HCT116 (cell line): ENCODE results near the gene TSPAN33. TPM values are rescaled to one million over a fixed set of nuclear protein-coding genes. Genes with fewer than 3 reads are reported as not detected.

Experiments used
- ATAC-seq: fragments of 200-7000 bp; cut with Tn5 transposase; 2 replicates; pipeline ENCODE4 v1.9.1; 2020; ENCODE audit warnings: mild to moderate bottlenecking, moderate library complexity
- BruUV-seq: library from RNA; stranded (reverse); fragments of 400-500 nt; replicated peaks from 2 replicates; lab custom pipeline; 2021; lab: Mats Ljungman, UMichigan
- CTCF ChIA-PET: fragments of 300-600 bp; sonication (Branson Sonifier 250); formaldehyde crosslinking; loops from one replicate; lab custom pipeline; 2021; ENCODE audit warnings: antibody characterized with exemption; lab: Charles Lee
- POLR2A ChIA-PET: fragments of 300-600, 350-600 bp; sonication (Branson Sonifier 250); formaldehyde crosslinking; loops from one replicate; lab custom pipeline; 2021; ENCODE audit warnings: antibody characterized with exemption; lab: Charles Lee
- RAD21 ChIA-PET, 2 experiments: fragments of 300-600 bp; sonication (Branson Sonifier 250); formaldehyde crosslinking; loops; one replicate each; lab custom pipeline; 2023; ENCODE audit warnings: low total read pairs in 2 of 2; ENCODE audit not compliant: uncharacterized antibody in 2 of 2, unreplicated experiment in 2 of 2, low non-redundant PET in 1 of 2; lab: Charles Lee
- DNase-seq: peaks from one replicate; pipeline ENCODE4 v3.0.0-alpha.2; 2010; ENCODE audit warnings: low read depth, low spot score
- H2AFZ ChIP-seq: fragments of 200-600 bp; shearing (Covaris generic), sonication (generic); 2 replicates; pipeline ENCODE4 v1.6.1; 2017; ENCODE audit warnings: low read depth, mixed run types, mixed read lengths, antibody characterized with exemption, low read length; ENCODE audit not compliant: poor library complexity, severe bottlenecking
- H3K27ac ChIP-seq: 2 replicates; pipeline ENCODE4 v1.5.1; 2012; ENCODE audit warnings: low read depth, low read length
- H3K27me3 ChIP-seq: fragments of 200-600 bp; sonication (generic); 2 replicates; pipeline ENCODE4 v1.6.1; 2016; ENCODE audit warnings: mixed run types, low read length, mixed read lengths; ENCODE audit not compliant: insufficient read depth
- H3K36me3 ChIP-seq, 2 experiments: fragments of 200-500 bp in 1 of 2; fragments of 200-600 bp in 1 of 2; sonication (Bioruptor generic) in 1 of 2; sonication (generic) in 1 of 2; 2 replicates each; pipeline versions ENCODE4 v1.5.1 to v1.6.1; 2014 to 2016; ENCODE audit warnings: low read length in 2 of 2, inconsistent platforms in 1 of 2, mixed read lengths in 1 of 2, mixed run types in 1 of 2; ENCODE audit not compliant: insufficient read depth in 2 of 2, control insufficient read depth in 1 of 2
- H3K4me1 ChIP-seq, 2 experiments: fragments of 200-600 bp in 1 of 2; sonication (generic) in 1 of 2; 2 replicates each; pipeline versions ENCODE4 v1.5.1 to v1.6.1; 2012 to 2017; ENCODE audit warnings: low read length in 2 of 2, inconsistent platforms in 1 of 2, mild to moderate bottlenecking in 1 of 2, mixed read lengths in 1 of 2, mixed run types in 1 of 2, moderate library complexity in 1 of 2; ENCODE audit not compliant: insufficient read depth in 2 of 2, control insufficient read depth in 1 of 2
- H3K4me2 ChIP-seq: fragments of 200-600 bp; sonication (generic); 2 replicates; pipeline ENCODE4 v1.6.1; 2017; ENCODE audit warnings: mixed run types, low read length, mixed read lengths
- H3K4me3 ChIP-seq, 2 experiments: fragments of 200-600 bp in 1 of 2; sonication (generic) in 1 of 2; replicated peaks in 1 of 2; 2 replicates each; pipeline ENCODE4 v1.5.1; 2011 to 2016; ENCODE audit warnings: low read length in 2 of 2, control low read depth in 1 of 2, low read depth in 1 of 2, mild to moderate bottlenecking in 1 of 2, mixed read lengths in 1 of 2, mixed run types in 1 of 2
- H3K79me2 ChIP-seq: fragments of 200-600 bp; sonication (generic); 2 replicates; pipeline ENCODE4 v1.6.1; 2017; ENCODE audit warnings: mild to moderate bottlenecking, mixed run types, low read length, moderate library complexity, mixed read lengths; ENCODE audit not compliant: insufficient read depth
- H3K9ac ChIP-seq: fragments of 200-600 bp; sonication (generic); 2 replicates; pipeline ENCODE4 v1.6.1; 2016; ENCODE audit warnings: low read length, mixed read lengths
- H3K9me2 ChIP-seq: fragments of 200-600 bp; sonication (generic), shearing (Covaris generic); 2 replicates; pipeline ENCODE4 v1.6.1; 2017; ENCODE audit warnings: mixed run types, mild to moderate bottlenecking, moderate library complexity; ENCODE audit not compliant: insufficient read depth
- H3K9me3 ChIP-seq, 2 experiments: fragments of 200-500 bp in 1 of 2; fragments of 200-600 bp in 1 of 2; sonication (Bioruptor generic) in 1 of 2; sonication (generic) in 1 of 2; 2 replicates each; pipeline ENCODE4 v1.6.1; 2014 to 2017; ENCODE audit warnings: low read length in 2 of 2, mixed read lengths in 2 of 2, inconsistent platforms in 1 of 2, low read depth in 1 of 2, mild to moderate bottlenecking in 1 of 2, mixed run types in 1 of 2, moderate library complexity in 1 of 2; ENCODE audit not compliant: control insufficient read depth in 1 of 2, insufficient read depth in 1 of 2
- H4K20me1 ChIP-seq: fragments of 200-600 bp; sonication (generic), shearing (Covaris generic); 2 replicates; pipeline ENCODE4 v1.6.1; 2017; ENCODE audit warnings: mixed run types, mild to moderate bottlenecking, moderate library complexity; ENCODE audit not compliant: insufficient read depth
- ATF3 ChIP-seq: IDR thresholded peaks from 2 replicates; pipeline ENCODE4 v1.6.1; 2012
- CBX3 ChIP-seq: IDR thresholded peaks from 2 replicates; pipeline ENCODE4 v1.6.1; 2012; ENCODE audit warnings: low read depth
- EGR1 ChIP-seq: IDR thresholded peaks from 2 replicates; pipeline ENCODE4 v1.6.1; 2012; ENCODE audit warnings: low read depth
- ELF1 ChIP-seq: IDR thresholded peaks from 2 replicates; pipeline ENCODE4 v1.6.1; 2012; ENCODE audit warnings: low read depth, borderline replicate concordance
- EZH2 ChIP-seq: fragments of 200-600 bp; sonication (generic); IDR thresholded peaks from 2 replicates; pipeline ENCODE4 v1.6.1; 2017; ENCODE audit warnings: antibody characterized with exemption, mixed run types
- FOSL1 ChIP-seq: IDR thresholded peaks from 2 replicates; pipeline ENCODE4 v1.6.1; 2012; ENCODE audit warnings: low read depth
- JUND ChIP-seq: IDR thresholded peaks from 2 replicates; pipeline ENCODE4 v1.6.1; 2012
- POLR2A ChIP-seq: IDR thresholded peaks from 2 replicates; pipeline ENCODE4 v1.7.0; 2011; ENCODE audit warnings: borderline replicate concordance; ENCODE audit not compliant: insufficient read depth, insufficient read length; ENCODE audit errors: extremely low read depth
- POLR2AphosphoS5 ChIP-seq: IDR thresholded peaks from 2 replicates; pipeline ENCODE4 v1.6.1; 2011; ENCODE audit warnings: mild to moderate bottlenecking, low read depth, low read length, moderate library complexity
- RAD21 ChIP-seq: IDR thresholded peaks from 2 replicates; pipeline ENCODE4 v1.6.1; 2012; ENCODE audit warnings: low read depth, mild to moderate bottlenecking
- REST ChIP-seq: IDR thresholded peaks from 2 replicates; pipeline ENCODE4 v1.6.1; 2012; ENCODE audit warnings: low read depth
- SIN3A ChIP-seq: IDR thresholded peaks from 2 replicates; pipeline ENCODE4 v1.6.1; 2012; ENCODE audit warnings: low read depth
- SRF ChIP-seq: IDR thresholded peaks from 2 replicates; pipeline ENCODE4 v1.6.1; 2012; ENCODE audit warnings: low read depth
- TCF7L2 ChIP-seq: IDR thresholded peaks from 2 replicates; pipeline ENCODE4 v1.7.0; 2011; ENCODE audit warnings: borderline replicate concordance, inconsistent platforms; ENCODE audit not compliant: insufficient read depth, insufficient read length; ENCODE audit errors: extremely low read depth
- ZFX ChIP-seq: fragments of 450-650 bp; IDR thresholded peaks from 2 replicates; pipeline ENCODE4 v1.6.1; 2017
- ZNF274 ChIP-seq: fragments of 200-500 bp; sonication (Bioruptor generic); IDR thresholded peaks from 2 replicates; pipeline ENCODE4 v1.6.1; 2014; ENCODE audit warnings: mild to moderate bottlenecking, low read depth, low read length, inconsistent platforms
- intact Hi-C: fragments of 100-400 bp; cut with micrococcal nuclease; formaldehyde crosslinking; loops from 2 replicates; pipeline ENCODE4 v1.10.0; 2022
- total RNA-seq: library from RNA; stranded (reverse); gene quantifications from one replicate; pipeline ENCODE4 v1.2.1, GENCODE V29; 2021; ENCODE audit not compliant: unreplicated experiment
- TF ChIP-seq, protein P1 (sequence below): IDR thresholded peaks from 2 replicates; pipeline ENCODE4 v1.6.1; 2011; ENCODE audit warnings: mild to moderate bottlenecking, low read length, moderate library complexity; ENCODE audit not compliant: insufficient replicate concordance; ENCODE audit errors: extremely low read depth

TSPAN33 gene
- total RNA-seq, 1 experiment from 2014 or later, result 22.2 TPM

DNA sequence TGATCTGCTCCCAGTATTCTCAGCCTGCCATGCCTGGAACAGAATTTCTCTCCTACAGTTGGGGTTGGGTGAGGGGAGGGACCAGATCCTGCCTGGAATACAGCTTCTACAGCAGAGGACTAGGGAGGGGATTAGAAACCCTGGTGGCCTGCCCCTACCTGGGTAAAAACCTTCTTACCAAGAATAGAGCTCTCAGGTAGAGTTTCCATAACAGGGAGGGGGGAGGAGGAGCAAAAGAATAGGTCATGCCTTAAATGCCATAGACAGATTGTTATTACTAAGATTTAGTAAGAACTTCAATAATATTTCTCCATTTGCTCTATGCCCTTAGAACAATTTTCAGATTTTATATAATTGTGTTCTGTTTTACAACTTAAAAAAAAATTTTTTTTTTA is 33.5 kb upstream of the TSPAN33 start:
- ChIA-PET RAD21 (no interaction called here), POLR2A (no interaction called here)
- TF ChIP-seq SIN3A, result no peak
- TF ChIP-seq CBX3, result no peak
- TF ChIP-seq FOSL1, result no peak

GRCh38 chr7:129115676-129116075 is 28.8 kb upstream of the TSPAN33 start:
- Histone ChIP-seq H4K20me1 (no peaks in the 10 kb centered on the region), H3K36me3 (no peaks in the 10 kb centered on the region), H3K9me3 (no peaks in the 10 kb centered on the region; a peak in 1 of 4 replicates), H3K9ac (no peak overlapping the region), H3K4me1 (peaks cover 3 to 5% of the 10 kb centered on the region in 2 experiments; a peak in 3 of 4 replicates), H3K27me3 (no peaks in the 10 kb centered on the region), H3K9me2 (no peaks in the 10 kb centered on the region), H3K79me2 (no peaks in the 10 kb centered on the region), H3K4me3 (no peak overlapping the region), H3K4me2 (no peak overlapping the region), H2AFZ (no peak overlapping the region), H3K27ac (no peak overlapping the region)
- CTCF ChIA-PET, result no interaction called here
- no peak for ATAC-seq
- intact Hi-C loops, result no loop called here
- no TSS peak for BruUV-seq
- RAD21 ChIA-PET, result no interaction called here
- no peak for DNase-seq
- POLR2A ChIA-PET, result no interaction called here
- TF ChIP-seq POLR2AphosphoS5, result no peak
- no peak for TF ChIP-seq RAD21
- TF ChIP-seq ZNF274, result no peak
- TF ChIP-seq EGR1, result no peak
- no peak for TF ChIP-seq EZH2
- no peak for TF ChIP-seq TCF7L2
- TF ChIP-seq ZFX, result no peak
- no peak for TF ChIP-seq SIN3A
- TF ChIP-seq REST, result no peak
- TF ChIP-seq SRF, result no peak
- TF ChIP-seq ATF3, result no peak
- TF ChIP-seq, protein P1, sequence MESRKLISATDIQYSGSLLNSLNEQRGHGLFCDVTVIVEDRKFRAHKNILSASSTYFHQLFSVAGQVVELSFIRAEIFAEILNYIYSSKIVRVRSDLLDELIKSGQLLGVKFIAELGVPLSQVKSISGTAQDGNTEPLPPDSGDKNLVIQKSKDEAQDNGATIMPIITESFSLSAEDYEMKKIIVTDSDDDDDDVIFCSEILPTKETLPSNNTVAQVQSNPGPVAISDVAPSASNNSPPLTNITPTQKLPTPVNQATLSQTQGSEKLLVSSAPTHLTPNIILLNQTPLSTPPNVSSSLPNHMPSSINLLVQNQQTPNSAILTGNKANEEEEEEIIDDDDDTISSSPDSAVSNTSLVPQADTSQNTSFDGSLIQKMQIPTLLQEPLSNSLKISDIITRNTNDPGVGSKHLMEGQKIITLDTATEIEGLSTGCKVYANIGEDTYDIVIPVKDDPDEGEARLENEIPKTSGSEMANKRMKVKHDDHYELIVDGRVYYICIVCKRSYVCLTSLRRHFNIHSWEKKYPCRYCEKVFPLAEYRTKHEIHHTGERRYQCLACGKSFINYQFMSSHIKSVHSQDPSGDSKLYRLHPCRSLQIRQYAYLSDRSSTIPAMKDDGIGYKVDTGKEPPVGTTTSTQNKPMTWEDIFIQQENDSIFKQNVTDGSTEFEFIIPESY, result no peak
- TF ChIP-seq ELF1, result no peak
- no peak for TF ChIP-seq POLR2A
- TF ChIP-seq JUND, result no peak
- TF ChIP-seq CBX3, result no peak

More for the DNA sequence above, 33.5 kb upstream of the TSPAN33 start:
- ATAC-seq, result peak; percentile 48; the same call in 1 of the 2 replicates
- intact Hi-C loops, result no loop called here
- H3K4me3 ChIP-seq, result no peak overlapping the region
- peaks cover 5 to 11% of the 10 kb centered on the region in 2 experiments; a peak in 3 of 4 replicates for H3K4me1 ChIP-seq
- H3K27ac ChIP-seq, result peak overlapping the region; percentile 4; the same call in 1 of the 2 replicates
- no peak overlapping the region for H3K9ac ChIP-seq
- no peaks in the 10 kb centered on the region for H3K36me3 ChIP-seq
- no TSS peak for BruUV-seq
- H3K9me2 ChIP-seq, result no peaks in the 10 kb centered on the region
- H2AFZ ChIP-seq, result peak overlapping the region; percentile 86
- H3K79me2 ChIP-seq, result no peaks in the 10 kb centered on the region
- H3K4me2 ChIP-seq, result peak overlapping the region; percentile 36
- no peaks in the 10 kb centered on the region for H4K20me1 ChIP-seq
- no peaks in the 10 kb centered on the region for H3K27me3 ChIP-seq
- DNase-seq, result no peak
- CTCF ChIA-PET, result interaction anchor here (2.0 kb wide), 1 partner anchor 20 kb away, joined by 8 read pairs; no protein-coding TSS in a partner anchor
- H3K9me3 ChIP-seq, result no peaks in the 10 kb centered on the region
